Caco-2 (cell line): ENCODE data around the gene HEXB. TPM values are rescaled to one million over a fixed set of nuclear protein-coding genes. Genes with fewer than 3 reads are reported as not detected.

Experiments used
- BruUV-seq: library from RNA; stranded (reverse); fragments of 400-500 nt; replicated peaks from 2 replicates; lab custom pipeline; 2021; lab: Mats Ljungman, UMichigan
- CTCF ChIA-PET: fragments of 300-600 bp; sonication (Branson Sonifier 250); formaldehyde crosslinking; loops from one replicate; lab custom pipeline; 2022; ENCODE audit warnings: antibody characterized with exemption; lab: Charles Lee
- POLR2A ChIA-PET: fragments of 300-600 bp; sonication (Branson Sonifier 250); formaldehyde crosslinking; loops from one replicate; lab custom pipeline; 2022; ENCODE audit warnings: antibody characterized with exemption; lab: Charles Lee
- DNase-seq, 2 experiments: peaks; one replicate each; pipeline versions ENCODE4 v3.0.0 to v3.0.0-alpha.2; 2020 to 2022
- H3K27me3 ChIP-seq: replicated peaks from 2 replicates; pipeline ENCODE4 v1.6.0; 2011; ENCODE audit warnings: low read length; ENCODE audit not compliant: control insufficient read depth, insufficient read depth
- H3K36me3 ChIP-seq: 2 replicates; pipeline ENCODE4 v1.5.1; 2011; ENCODE audit warnings: low read length; ENCODE audit not compliant: control insufficient read depth, insufficient read depth
- H3K4me1 ChIP-seq: fragments of 250-450 bp; sonication (Bioruptor Pico); 2 replicates; pipeline ENCODE4 v1.5.1; 2020; ENCODE audit warnings: mild to moderate bottlenecking
- H3K4me3 ChIP-seq: 2 replicates; pipeline ENCODE4 v1.5.1; 2011; ENCODE audit warnings: low read depth, mild to moderate bottlenecking, control low read depth, low read length
- H3K9me3 ChIP-seq: fragments of 250-450 bp; sonication (Bioruptor Pico); 2 replicates; pipeline ENCODE4 v1.5.1; 2020; ENCODE audit warnings: mild to moderate bottlenecking, moderate library complexity
- H3K27ac Mint-ChIP-seq: one replicate; pipeline ENCODE4 v1.8.0; 2022; ENCODE audit warnings: mixed read lengths; ENCODE audit not compliant: unreplicated experiment
- H3K27me3 Mint-ChIP-seq: one replicate; pipeline ENCODE4 v1.8.0; 2022; ENCODE audit warnings: mixed read lengths; ENCODE audit not compliant: insufficient read depth, unreplicated experiment
- H3K36me3 Mint-ChIP-seq: one replicate; pipeline ENCODE4 v1.8.0; 2022; ENCODE audit warnings: mild to moderate bottlenecking, mixed read lengths; ENCODE audit not compliant: insufficient read depth, unreplicated experiment
- H3K4me1 Mint-ChIP-seq: one replicate; pipeline ENCODE4 v1.8.0; 2022; ENCODE audit warnings: low read depth, mixed read lengths; ENCODE audit not compliant: unreplicated experiment
- H3K4me3 Mint-ChIP-seq: one replicate; pipeline ENCODE4 v1.8.0; 2022; ENCODE audit warnings: mild to moderate bottlenecking, moderate library complexity, mixed read lengths; ENCODE audit not compliant: unreplicated experiment
- H3K9me3 Mint-ChIP-seq: one replicate; pipeline ENCODE4 v1.8.0; 2022; ENCODE audit warnings: mixed read lengths; ENCODE audit not compliant: unreplicated experiment
- CTCF ChIP-seq, 2 experiments: fragments of 200-600 bp in 1 of 2; IDR thresholded peaks; 1 replicate in 1 of 2; 2 replicates in 1 of 2; pipeline versions ENCODE4 v1.5.1 to v1.8.0; 2011 to 2022; ENCODE audit warnings: antibody characterized with exemption in 1 of 2, control low read depth in 1 of 2, inconsistent platforms in 1 of 2, low read depth in 1 of 2, low read length in 1 of 2, mild to moderate bottlenecking in 1 of 2, moderate library complexity in 1 of 2; ENCODE audit not compliant: insufficient read depth in 1 of 2, severe bottlenecking in 1 of 2, unreplicated experiment in 1 of 2
- intact Hi-C: fragments of 100-400 bp; cut with micrococcal nuclease; formaldehyde crosslinking; loops from one replicate; pipeline ENCODE4 v1.10.0; 2022; ENCODE audit not compliant: unreplicated experiment
- total RNA-seq: library from RNA; stranded (reverse); gene quantifications from 2 replicates; pipeline ENCODE4 v1.2.3, GENCODE V29; 2022

HEXB gene
- total RNA-seq, 1 experiment from 2014 or later, result 217 TPM

GRCh38 chr5:74638544-74638969, 46.5 kb upstream of the HEXB start:
- Mint-ChIP-seq H3K4me3 (peak overlapping the region; percentile 93), H3K27ac (peak overlapping the region; percentile 93), H3K4me1 (peaks cover 44% of the 10 kb centered on the region), H3K27me3 (no peaks in the 10 kb centered on the region), H3K36me3 (peaks cover 84% of the 10 kb centered on the region), H3K9me3 (no peaks in the 10 kb centered on the region)
- intact Hi-C loops, result loop anchor here (1.0 to 2.0 kb wide), 2 partner anchors 57 to 124 kb away; no protein-coding TSS in a partner anchor
- no peak for TF ChIP-seq CTCF (IDR thresholded peaks at IDR 0.05; ENCODE audit: insufficient read depth in 1 of 2, low read depth in 1 of 2, low read length in 1 of 2, severe bottlenecking in 1 of 2, unreplicated experiment in 1 of 2)
- H3K4me3 ChIP-seq, result peak overlapping the region; percentile 99
- no peaks in the 10 kb centered on the region for H3K27me3 ChIP-seq
- peaks cover 50% of the 10 kb centered on the region for H3K4me1 ChIP-seq
- H3K9me3 ChIP-seq, result no peaks in the 10 kb centered on the region
- DNase-seq, result no peak
- TSS peak; percentile 20 for BruUV-seq
- POLR2A ChIA-PET, result interaction anchor here (0.5 to 1.0 kb wide), 4 partner anchors 11 to 48 kb away, joined by 3 to 4 read pairs (median 3); no protein-coding TSS in a partner anchor
- CTCF ChIA-PET, result interaction anchor here (0.5 kb wide), 1 partner anchor 139 kb away, joined by 3 read pairs; no protein-coding TSS in a partner anchor
- peaks cover 12% of the 10 kb centered on the region for H3K36me3 ChIP-seq

GRCh38 chr5:74638970-74639806, 45.8 kb upstream of the HEXB start:
- POLR2A ChIA-PET, result interaction anchor here (0.6 to 1.8 kb wide), 4 partner anchors 12 to 44 kb away, joined by 3 to 13 read pairs (median 3); no protein-coding TSS in a partner anchor
- TSS peak; percentile 34 for BruUV-seq

More at GRCh38 chr5:74638970-74639806, 45.8 kb upstream of the HEXB start:
- Mint-ChIP-seq H3K36me3 (peaks cover 78% of the 10 kb centered on the region), H3K4me3 (peak overlapping the region; percentile 93), H3K9me3 (no peaks in the 10 kb centered on the region), H3K4me1 (peaks cover 41% of the 10 kb centered on the region), H3K27me3 (no peaks in the 10 kb centered on the region), H3K27ac (peak overlapping the region; percentile 93)
- Histone ChIP-seq H3K9me3 (no peaks in the 10 kb centered on the region), H3K27me3 (no peaks in the 10 kb centered on the region), H3K36me3 (peaks cover 10% of the 10 kb centered on the region), H3K4me1 (peaks cover 49% of the 10 kb centered on the region), H3K4me3 (peak overlapping the region; percentile 99)
- TF ChIP-seq CTCF (IDR thresholded peaks at IDR 0.05; ENCODE audit: insufficient read depth in 1 of 2, low read depth in 1 of 2, low read length in 1 of 2, severe bottlenecking in 1 of 2, unreplicated experiment in 1 of 2), result no peak
- CTCF ChIA-PET, result interaction anchor here (0.6 to 1.7 kb wide), 3 partner anchors 10 to 244 kb away, joined by 3 to 10 read pairs (median 6); no protein-coding TSS in a partner anchor
- intact Hi-C loops, result loop anchor here (1.0 to 2.0 kb wide), 2 partner anchors 58 to 124 kb away; no protein-coding TSS in a partner anchor
- DNase-seq, result no peak
